Astrocyte (in vitro differentiated cells and primary cell): Measurements from ENCODE around the gene MAP3K21. TPM values are rescaled to one million over a fixed set of nuclear protein-coding genes. Genes with fewer than 3 reads are reported as not detected.

ENCODE experiments used
- DNase-seq: peaks from one replicate; pipeline ENCODE4 v3.0.0-alpha.2; 2010; ENCODE audit warnings: low read depth
- FAIRE-seq: peaks from 2 replicates; lab custom pipeline; 2011; peaks lifted over from hg19 to GRCh38; lab: Jason Lieb, UNC
- H2AFZ ChIP-seq: 2 replicates; pipeline ENCODE4 v1.6.0; 2012; ENCODE audit warnings: low read depth, low read length, inconsistent platforms
- H3K27ac ChIP-seq: 2 replicates; pipeline ENCODE4 v1.5.1; 2011; ENCODE audit warnings: low read depth, low read length, inconsistent platforms
- H3K27me3 ChIP-seq: 2 replicates; pipeline ENCODE4 v1.6.0; 2011; ENCODE audit warnings: low read length, inconsistent platforms; ENCODE audit not compliant: insufficient read depth
- H3K36me3 ChIP-seq: 2 replicates; pipeline ENCODE4 v1.5.1; 2011; ENCODE audit warnings: low read length, inconsistent platforms; ENCODE audit not compliant: insufficient read depth
- H3K4me1 ChIP-seq: 2 replicates; pipeline ENCODE4 v1.5.1; 2011; ENCODE audit warnings: low read length, inconsistent platforms; ENCODE audit not compliant: insufficient read depth
- H3K4me2 ChIP-seq: 2 replicates; pipeline ENCODE4 v1.6.0; 2012; ENCODE audit warnings: low read length, inconsistent platforms
- H3K4me3 ChIP-seq: 2 replicates; pipeline ENCODE4 v1.5.1; 2011; ENCODE audit warnings: low read depth, mild to moderate bottlenecking, low read length, inconsistent platforms; ENCODE audit not compliant: insufficient read depth
- H3K79me2 ChIP-seq: 2 replicates; pipeline ENCODE4 v1.6.0; 2012; ENCODE audit warnings: mild to moderate bottlenecking, low read length, inconsistent platforms; ENCODE audit not compliant: insufficient read depth
- H3K9ac ChIP-seq: 2 replicates; pipeline ENCODE4 v1.6.0; 2012; ENCODE audit warnings: mild to moderate bottlenecking, low read length, inconsistent platforms
- H3K9me3 ChIP-seq: 2 replicates; pipeline ENCODE4 v1.5.1; 2012; ENCODE audit warnings: low read depth, mild to moderate bottlenecking, low read length, inconsistent platforms; ENCODE audit not compliant: insufficient read depth
- H4K20me1 ChIP-seq: 2 replicates; pipeline ENCODE4 v1.6.0; 2012; ENCODE audit warnings: low read length, inconsistent platforms; ENCODE audit not compliant: insufficient read depth
- H3K27ac Mint-ChIP-seq: one replicate; pipeline ENCODE4 v1.8.0; 2021; ENCODE audit warnings: mild to moderate bottlenecking, mixed read lengths; ENCODE audit not compliant: unreplicated experiment
- H3K27me3 Mint-ChIP-seq: one replicate; pipeline ENCODE4 v1.8.0; 2021; ENCODE audit warnings: low read depth, mixed read lengths; ENCODE audit not compliant: unreplicated experiment
- H3K36me3 Mint-ChIP-seq: one replicate; pipeline ENCODE4 v1.8.0; 2021; ENCODE audit warnings: low read depth, mixed read lengths; ENCODE audit not compliant: unreplicated experiment
- H3K4me1 Mint-ChIP-seq: one replicate; pipeline ENCODE4 v1.8.0; 2021; ENCODE audit warnings: low read depth, mixed read lengths; ENCODE audit not compliant: unreplicated experiment
- H3K4me3 Mint-ChIP-seq: one replicate; pipeline ENCODE4 v1.8.0; 2021; ENCODE audit warnings: mild to moderate bottlenecking, moderate library complexity, mixed read lengths; ENCODE audit not compliant: unreplicated experiment
- H3K9me3 Mint-ChIP-seq: one replicate; pipeline ENCODE4 v1.8.0; 2021; ENCODE audit warnings: mild to moderate bottlenecking, mixed read lengths; ENCODE audit not compliant: unreplicated experiment
- EZH2 ChIP-seq: IDR thresholded peaks from 2 replicates; pipeline ENCODE4 v1.6.1; 2012; ENCODE audit warnings: mild to moderate bottlenecking, low read length, inconsistent platforms; ENCODE audit not compliant: insufficient read depth
- total RNA-seq: library from RNA; stranded (reverse); gene quantifications from 2 replicates; pipeline ENCODE4 v1.2.1, GENCODE V29; 2021
- TF ChIP-seq, protein P1 (sequence below): IDR thresholded peaks from 2 replicates; pipeline ENCODE4 v1.5.1; 2011; ENCODE audit warnings: low read depth, mild to moderate bottlenecking, inconsistent platforms, low read length, moderate library complexity; ENCODE audit not compliant: insufficient read depth

The MAP3K21 gene
- total RNA-seq, 1 donor from 2014 or later, result 2.5 TPM

DNA sequence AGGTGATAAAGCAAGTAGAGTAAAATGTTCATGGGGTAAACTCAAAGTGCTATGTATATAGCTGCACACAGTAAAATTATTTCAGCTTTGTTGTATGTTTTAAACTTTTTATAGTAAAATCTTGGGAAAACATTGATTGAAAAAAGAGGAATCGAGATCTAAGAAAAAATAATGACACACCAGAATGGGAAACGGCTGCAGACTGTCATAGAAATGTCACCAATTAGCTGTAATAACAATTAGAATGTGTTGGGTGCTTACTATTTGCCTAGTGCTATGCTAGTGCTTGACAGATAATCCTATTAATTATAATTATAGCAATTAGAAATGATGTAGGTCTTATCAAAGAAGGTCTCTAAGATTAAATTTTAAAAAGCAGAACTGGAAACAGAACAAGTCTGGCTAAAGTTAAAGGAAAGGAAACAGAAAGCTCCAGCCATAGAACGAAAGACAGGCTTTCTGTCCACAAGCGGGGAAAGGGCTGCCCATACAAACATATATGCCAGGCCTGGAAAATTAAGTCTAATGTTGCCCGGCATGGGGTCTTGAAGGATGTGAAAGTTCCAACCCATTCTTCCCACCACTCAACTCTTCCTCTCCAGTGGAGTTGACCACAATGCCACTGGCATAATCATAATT is 37.0 kb upstream of the MAP3K21 start:
- H3K9ac ChIP-seq, result no peak overlapping the region
- H2AFZ ChIP-seq, result no peak overlapping the region
- H3K4me1 ChIP-seq, result peaks cover 3% of the 10 kb centered on the region
- no peak for DNase-seq
- H3K4me3 ChIP-seq, result no peak overlapping the region
- no peaks in the 10 kb centered on the region for H3K9me3 ChIP-seq
- H3K27me3 Mint-ChIP-seq, result no peaks in the 10 kb centered on the region
- peaks cover 87% of the 10 kb centered on the region for H3K79me2 ChIP-seq
- TF ChIP-seq, protein P1, sequence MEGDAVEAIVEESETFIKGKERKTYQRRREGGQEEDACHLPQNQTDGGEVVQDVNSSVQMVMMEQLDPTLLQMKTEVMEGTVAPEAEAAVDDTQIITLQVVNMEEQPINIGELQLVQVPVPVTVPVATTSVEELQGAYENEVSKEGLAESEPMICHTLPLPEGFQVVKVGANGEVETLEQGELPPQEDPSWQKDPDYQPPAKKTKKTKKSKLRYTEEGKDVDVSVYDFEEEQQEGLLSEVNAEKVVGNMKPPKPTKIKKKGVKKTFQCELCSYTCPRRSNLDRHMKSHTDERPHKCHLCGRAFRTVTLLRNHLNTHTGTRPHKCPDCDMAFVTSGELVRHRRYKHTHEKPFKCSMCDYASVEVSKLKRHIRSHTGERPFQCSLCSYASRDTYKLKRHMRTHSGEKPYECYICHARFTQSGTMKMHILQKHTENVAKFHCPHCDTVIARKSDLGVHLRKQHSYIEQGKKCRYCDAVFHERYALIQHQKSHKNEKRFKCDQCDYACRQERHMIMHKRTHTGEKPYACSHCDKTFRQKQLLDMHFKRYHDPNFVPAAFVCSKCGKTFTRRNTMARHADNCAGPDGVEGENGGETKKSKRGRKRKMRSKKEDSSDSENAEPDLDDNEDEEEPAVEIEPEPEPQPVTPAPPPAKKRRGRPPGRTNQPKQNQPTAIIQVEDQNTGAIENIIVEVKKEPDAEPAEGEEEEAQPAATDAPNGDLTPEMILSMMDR, result no peak
- no peak for TF ChIP-seq EZH2
- H3K4me1 Mint-ChIP-seq, result peaks cover 21% of the 10 kb centered on the region
- no peak overlapping the region for H3K27ac Mint-ChIP-seq
- H3K27ac ChIP-seq, result no peak overlapping the region
- peaks cover 28% of the 10 kb centered on the region for H4K20me1 ChIP-seq
- FAIRE-seq, result no peak
- H3K36me3 Mint-ChIP-seq, result peaks cover 9% of the 10 kb centered on the region
- H3K4me3 Mint-ChIP-seq, result no peak overlapping the region
- no peaks in the 10 kb centered on the region for H3K36me3 ChIP-seq
- no peaks in the 10 kb centered on the region for H3K27me3 ChIP-seq
- H3K9me3 Mint-ChIP-seq, result no peaks in the 10 kb centered on the region
- no peak overlapping the region for H3K4me2 ChIP-seq

DNA sequence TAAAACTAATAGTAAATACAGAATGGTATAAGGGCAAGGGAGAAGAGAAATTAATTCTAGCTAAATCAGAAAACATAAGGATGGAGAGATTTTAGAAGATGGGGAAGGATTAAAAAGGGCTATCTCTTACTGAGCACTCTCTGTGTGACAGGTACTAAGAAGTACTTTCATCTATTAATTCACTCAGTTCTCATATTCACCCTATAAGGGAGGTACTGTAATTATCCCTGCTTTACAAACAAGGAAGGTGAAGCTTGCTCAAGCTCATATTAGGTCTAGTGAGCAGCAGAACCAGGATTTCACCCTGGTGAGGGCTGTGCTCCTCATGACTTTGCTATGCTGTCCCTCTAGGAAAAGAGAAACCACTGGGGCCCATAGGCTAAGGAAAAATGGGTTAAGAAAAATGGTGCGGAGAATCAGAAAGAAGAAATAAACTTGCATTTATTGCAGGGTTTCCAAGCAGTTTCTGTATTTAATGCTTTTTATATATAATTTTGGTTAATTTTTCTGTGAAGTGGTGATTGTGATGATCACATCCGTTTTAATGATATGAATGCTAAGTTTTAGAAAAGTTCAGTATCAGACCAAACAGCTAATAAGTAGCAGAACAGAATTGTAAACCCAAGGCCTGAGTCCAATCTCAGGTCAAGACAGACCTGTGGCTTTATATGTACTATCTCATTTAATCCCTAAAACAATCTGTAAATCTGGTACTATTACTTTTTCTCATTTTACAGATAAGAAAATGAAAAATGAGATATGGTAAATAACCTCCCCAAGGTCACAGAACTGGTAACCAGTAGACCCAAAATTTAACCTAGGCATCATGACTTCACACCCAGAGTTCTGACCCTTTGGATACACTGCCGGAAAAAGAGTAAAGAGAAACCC is 33.7 kb upstream of the MAP3K21 start:
- Mint-ChIP-seq H3K9me3 (no peaks in the 10 kb centered on the region), H3K36me3 (peaks cover 2% of the 10 kb centered on the region), H3K4me3 (peak overlapping the region; percentile 91), H3K4me1 (peaks cover 29% of the 10 kb centered on the region), H3K27ac (peak overlapping the region; percentile 43), H3K27me3 (no peaks in the 10 kb centered on the region)
- Histone ChIP-seq H4K20me1 (peaks cover 7% of the 10 kb centered on the region), H3K4me2 (peak overlapping the region; percentile 98), H3K4me3 (no peak overlapping the region), H2AFZ (no peak overlapping the region), H3K36me3 (no peaks in the 10 kb centered on the region), H3K27ac (no peak overlapping the region), H3K79me2 (peaks cover 65% of the 10 kb centered on the region), H3K27me3 (no peaks in the 10 kb centered on the region), H3K9ac (no peak overlapping the region), H3K4me1 (peaks cover 8% of the 10 kb centered on the region), H3K9me3 (no peaks in the 10 kb centered on the region)
- FAIRE-seq (peak; percentile 49), DNase-seq (no peak)
- TF ChIP-seq EZH2, result no peak
- TF ChIP-seq, protein P1, result no peak

DNA sequence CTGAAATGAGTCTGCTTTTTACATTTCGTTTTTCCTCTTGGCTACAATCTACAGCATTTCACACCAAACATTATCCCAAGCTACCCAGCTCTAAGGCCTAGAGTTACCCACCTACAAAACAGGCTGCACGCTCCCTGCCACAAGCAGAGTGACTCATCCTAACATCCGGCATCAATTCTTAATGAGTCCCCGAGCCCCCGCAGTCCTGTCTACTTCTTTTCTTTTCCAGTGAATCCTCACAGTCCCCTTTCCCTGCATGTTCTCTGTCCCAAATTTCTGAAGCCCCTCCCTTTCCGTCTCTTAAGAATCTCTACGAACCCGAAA is 32.6 kb upstream of the MAP3K21 start:
- peak; percentile 75 for DNase-seq
- Mint-ChIP-seq H3K9me3 (no peaks in the 10 kb centered on the region), H3K27me3 (no peaks in the 10 kb centered on the region), H3K27ac (peak overlapping the region; percentile 84), H3K36me3 (peaks cover 2% of the 10 kb centered on the region), H3K4me1 (peaks cover 27% of the 10 kb centered on the region), H3K4me3 (peak overlapping the region; percentile 91)
- Histone ChIP-seq H4K20me1 (no peaks in the 10 kb centered on the region), H2AFZ (peak overlapping the region; percentile 95), H3K4me3 (peak overlapping the region; percentile 88), H3K27me3 (no peaks in the 10 kb centered on the region), H3K4me2 (peak overlapping the region; percentile 98), H3K79me2 (peaks cover 55% of the 10 kb centered on the region), H3K9ac (peak overlapping the region; percentile 89), H3K27ac (peak overlapping the region; percentile 68), H3K36me3 (no peaks in the 10 kb centered on the region), H3K4me1 (peaks cover 8% of the 10 kb centered on the region), H3K9me3 (no peaks in the 10 kb centered on the region)
- no peak for TF ChIP-seq EZH2
- TF ChIP-seq, protein P1, result no peak
- FAIRE-seq, result no peak
